Esophagus squamous epithelium (tissue), 5 donors: ENCODE data around the gene DNM3. TPM values are rescaled to one million over a fixed set of nuclear protein-coding genes. Genes with fewer than 3 reads are reported as not detected.
A peak's percentile ranks its signal among the peaks of the same experiment; 100 is the strongest.

Source experiments
- DNase-seq: peaks from one replicate; lab custom pipeline; 2025; lab: John Stamatoyannopoulos, UW
- H3K27ac ChIP-seq, 4 donors: fragments of 200-600 bp; sonication (generic); one replicate each; pipeline ENCODE4 v1.5.1; 2016 to 2019; ENCODE audit warnings: mild to moderate bottlenecking in 1 of 4
- H3K27me3 ChIP-seq, 4 donors: fragments of 200-600 bp; sonication (generic); 1 replicate in 3 of 4; 2 replicates in 1 of 4; pipeline versions ENCODE4 v1.5.1 to v1.6.0; 2017 to 2021; ENCODE audit warnings: antibody characterized with exemption in 1 of 4
- H3K36me3 ChIP-seq, 3 donors: fragments of 200-600 bp; sonication (generic); one replicate each; pipeline ENCODE4 v1.5.1; 2016 to 2019
- H3K4me1 ChIP-seq, 3 donors: fragments of 200-600 bp; sonication (generic); one replicate each; pipeline ENCODE4 v1.5.1; 2017 to 2019
- H3K4me3 ChIP-seq, 4 donors: fragments of 200-600 bp; sonication (generic); 1 replicate in 3 of 4; 2 replicates in 1 of 4; pipeline ENCODE4 v1.5.1; 2016 to 2019; ENCODE audit warnings: mild to moderate bottlenecking in 2 of 4, moderate library complexity in 1 of 4
- H3K9me3 ChIP-seq, 3 donors: fragments of 200-600 bp; sonication (generic); one replicate each; pipeline ENCODE4 v1.5.1; 2016 to 2019
- POLR2A ChIP-seq, 4 donors: fragments of 450-650 bp; IDR thresholded peaks; one replicate each; pipeline ENCODE4 v1.6.1; 2017; ENCODE audit warnings: antibody characterized with exemption in 4 of 4, mild to moderate bottlenecking in 4 of 4, moderate library complexity in 3 of 4
- WGBS, 2 donors: methylation state at CpG; one replicate each; pipeline ENCODE4 v1.1.5; 2018; 5-methylcytosine and 5-hydroxymethylcytosine counted together
- intact Hi-C: fragments of 100-400 bp; cut with DNase I; formaldehyde crosslinking; loops from one replicate; pipeline ENCODE4 v1.15.0; 2022
- total RNA-seq, 4 donors: library from RNA; depleted of rRNA; stranded (reverse); fragments of >200 nt; gene quantifications; one replicate each; pipeline ENCODE4 v1.1.0, GENCODE V29; 2016
- TF ChIP-seq, protein P1 (sequence below), 6 experiments: fragments of 450-650 bp in 4 of 6; fragments of 200-600 bp in 2 of 6; sonication (generic) in 2 of 6; IDR thresholded peaks; one replicate each; pipeline ENCODE4 v1.5.1; 2016 to 2019; ENCODE audit warnings: antibody characterized with exemption in 6 of 6, mild to moderate bottlenecking in 4 of 6, moderate library complexity in 4 of 6
- donor health status: DM: yes; HTN: yes; CAD: no.

The DNM3 gene
- total RNA-seq, 4 donors from 2014 or later: 0.91 to 3.2 (median 1.8) TPM

DNA sequence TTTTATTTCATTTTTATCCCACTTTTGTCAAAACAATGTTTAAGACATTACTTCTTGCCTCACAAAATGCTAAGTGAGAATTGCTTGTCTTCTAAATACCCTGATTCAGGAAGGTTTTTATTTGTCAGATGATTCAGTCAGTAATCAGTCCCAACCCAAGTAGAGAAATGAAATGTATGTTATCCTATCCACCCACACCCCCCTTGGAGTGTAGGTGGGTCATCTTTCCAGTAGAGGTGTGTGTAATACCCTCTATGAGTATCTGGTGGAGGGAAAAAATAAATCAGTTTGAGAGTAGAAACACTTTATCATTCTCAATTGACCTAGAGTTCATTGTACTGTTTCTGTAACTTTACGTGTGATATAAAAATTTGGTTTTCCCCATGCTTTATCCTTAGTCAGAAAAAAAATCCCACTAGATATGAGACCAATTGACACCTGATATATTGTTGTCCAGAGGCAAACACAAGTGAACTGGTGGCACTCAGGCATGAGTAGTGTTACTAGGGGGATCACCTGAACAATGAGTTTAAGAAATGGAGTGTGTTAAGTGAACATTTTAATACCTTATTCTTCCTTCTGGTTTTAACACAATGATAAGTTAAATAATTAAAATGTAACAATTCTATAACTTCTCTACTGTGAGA, 425.4 kb downstream of the DNM3 start:
- intact Hi-C loops: no loop called here
- WGBS, 2 donors: 92 to 100% methylated on average over 1 of the region's 1 CpG
- Histone ChIP-seq H3K4me1 (no peaks in the 10 kb centered on the region), H3K27ac (no peak overlapping the region), H3K27me3 (no peaks in the 10 kb centered on the region), H3K4me3 (no peak overlapping the region), H3K9me3 (no peaks in the 10 kb centered on the region), H3K36me3 (no peaks in the 10 kb centered on the region)
- TF ChIP-seq, protein P1, sequence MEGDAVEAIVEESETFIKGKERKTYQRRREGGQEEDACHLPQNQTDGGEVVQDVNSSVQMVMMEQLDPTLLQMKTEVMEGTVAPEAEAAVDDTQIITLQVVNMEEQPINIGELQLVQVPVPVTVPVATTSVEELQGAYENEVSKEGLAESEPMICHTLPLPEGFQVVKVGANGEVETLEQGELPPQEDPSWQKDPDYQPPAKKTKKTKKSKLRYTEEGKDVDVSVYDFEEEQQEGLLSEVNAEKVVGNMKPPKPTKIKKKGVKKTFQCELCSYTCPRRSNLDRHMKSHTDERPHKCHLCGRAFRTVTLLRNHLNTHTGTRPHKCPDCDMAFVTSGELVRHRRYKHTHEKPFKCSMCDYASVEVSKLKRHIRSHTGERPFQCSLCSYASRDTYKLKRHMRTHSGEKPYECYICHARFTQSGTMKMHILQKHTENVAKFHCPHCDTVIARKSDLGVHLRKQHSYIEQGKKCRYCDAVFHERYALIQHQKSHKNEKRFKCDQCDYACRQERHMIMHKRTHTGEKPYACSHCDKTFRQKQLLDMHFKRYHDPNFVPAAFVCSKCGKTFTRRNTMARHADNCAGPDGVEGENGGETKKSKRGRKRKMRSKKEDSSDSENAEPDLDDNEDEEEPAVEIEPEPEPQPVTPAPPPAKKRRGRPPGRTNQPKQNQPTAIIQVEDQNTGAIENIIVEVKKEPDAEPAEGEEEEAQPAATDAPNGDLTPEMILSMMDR (IDR thresholded peaks at IDR 0.05): no peak
- no peak for TF ChIP-seq POLR2A (IDR thresholded peaks at IDR 0.05)
- DNase-seq: no peak

DNA sequence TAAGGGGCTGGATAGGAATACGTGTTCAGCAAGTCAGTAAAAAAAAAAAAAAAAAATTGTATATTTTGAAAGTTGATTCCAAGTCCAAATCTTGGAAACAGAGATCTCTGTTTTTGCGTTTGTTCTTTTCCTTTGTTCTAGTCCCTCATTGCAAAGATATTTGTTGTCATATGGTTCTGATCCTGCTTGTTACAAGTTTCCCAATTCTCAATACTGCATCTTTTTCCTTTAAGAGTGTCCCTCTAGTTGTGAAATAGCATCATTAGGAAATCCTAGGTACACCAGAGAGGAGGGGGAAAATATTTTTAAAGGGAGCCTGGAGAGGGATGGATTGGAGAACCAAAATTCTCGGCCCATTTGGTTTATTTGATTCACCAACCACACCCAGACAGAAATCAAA, 426.9 kb downstream of the DNM3 start:
- Histone ChIP-seq H3K9me3 (no peaks in the 10 kb centered on the region), H3K4me3 (no peak overlapping the region), H3K36me3 (no peaks in the 10 kb centered on the region), H3K27me3 (no peaks in the 10 kb centered on the region), H3K4me1 (no peaks in the 10 kb centered on the region), H3K27ac (no peak overlapping the region)
- TF ChIP-seq, protein P1 (IDR thresholded peaks at IDR 0.05): no peak
- TF ChIP-seq POLR2A (IDR thresholded peaks at IDR 0.05): no peak
- DNase-seq: no peak
- WGBS, 2 donors: 79 to 87% methylated on average over 3 of the region's 3 CpGs
- intact Hi-C loops: no loop called here

DNA sequence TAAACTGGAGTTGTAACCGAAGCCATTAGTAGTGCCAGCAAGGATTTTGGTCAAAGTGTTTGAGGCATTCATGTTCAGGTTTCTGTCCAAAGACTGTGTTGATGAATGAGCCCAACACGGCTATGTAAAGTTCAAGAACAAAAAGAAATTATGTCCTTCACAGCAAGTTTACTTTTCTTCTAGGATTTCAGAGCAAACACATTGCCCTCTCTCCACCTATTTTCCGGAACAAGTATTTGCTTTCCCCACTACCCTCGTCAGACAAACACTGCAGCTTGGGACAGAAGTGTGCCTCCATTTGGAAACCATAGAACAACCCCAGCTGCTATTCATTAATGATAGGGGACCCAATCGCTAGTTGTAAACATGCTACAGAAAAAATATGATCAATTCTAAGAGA, 427.8 kb downstream of the DNM3 start:
- Histone ChIP-seq H3K27ac (peak overlapping the region in 1 of 4 donors; percentile 23), H3K4me1 (no peaks in the 10 kb centered on the region), H3K9me3 (no peaks in the 10 kb centered on the region), H3K36me3 (no peaks in the 10 kb centered on the region), H3K27me3 (no peaks in the 10 kb centered on the region), H3K4me3 (no peak overlapping the region)
- no peak for DNase-seq
- TF ChIP-seq POLR2A (IDR thresholded peaks at IDR 0.05): no peak
- TF ChIP-seq, protein P1 (IDR thresholded peaks at IDR 0.05): no peak
- intact Hi-C loops: no loop called here
- 84 to 85% methylated on average over 5 of the region's 5 CpGs for WGBS, 2 donors

DNA sequence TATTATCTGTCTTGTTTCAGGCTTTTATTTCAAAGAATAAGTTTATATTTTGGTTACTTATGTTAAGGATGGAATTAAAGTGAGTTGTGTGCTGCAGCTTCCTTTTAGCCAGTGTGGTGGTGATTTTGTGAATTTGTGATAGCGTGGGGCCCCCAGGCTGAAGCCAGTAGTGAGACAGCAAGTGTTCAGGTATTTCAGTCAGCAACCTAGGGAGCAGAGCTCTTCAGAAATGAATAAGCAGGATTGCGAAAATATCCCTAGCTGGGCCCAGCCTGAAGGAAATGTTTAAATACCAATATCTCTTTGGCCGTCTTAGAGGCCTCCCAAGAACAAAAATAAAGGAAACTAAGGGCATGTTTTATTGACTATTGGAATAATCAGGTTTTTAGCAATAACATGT, 428.3 kb downstream of the DNM3 start:
- no peaks in the 10 kb centered on the region for H3K9me3 ChIP-seq
- H3K27me3 ChIP-seq: no peaks in the 10 kb centered on the region
- 84 to 87% methylated on average over 3 of the region's 3 CpGs for WGBS, 2 donors
- H3K27ac ChIP-seq: no peak overlapping the region
- H3K4me1 ChIP-seq: no peaks in the 10 kb centered on the region
- intact Hi-C loops: no loop called here
- no peak overlapping the region for H3K4me3 ChIP-seq
- no peaks in the 10 kb centered on the region for H3K36me3 ChIP-seq
- no peak for TF ChIP-seq POLR2A (IDR thresholded peaks at IDR 0.05)
- TF ChIP-seq, protein P1 (IDR thresholded peaks at IDR 0.05): no peak
- DNase-seq: no peak

DNA sequence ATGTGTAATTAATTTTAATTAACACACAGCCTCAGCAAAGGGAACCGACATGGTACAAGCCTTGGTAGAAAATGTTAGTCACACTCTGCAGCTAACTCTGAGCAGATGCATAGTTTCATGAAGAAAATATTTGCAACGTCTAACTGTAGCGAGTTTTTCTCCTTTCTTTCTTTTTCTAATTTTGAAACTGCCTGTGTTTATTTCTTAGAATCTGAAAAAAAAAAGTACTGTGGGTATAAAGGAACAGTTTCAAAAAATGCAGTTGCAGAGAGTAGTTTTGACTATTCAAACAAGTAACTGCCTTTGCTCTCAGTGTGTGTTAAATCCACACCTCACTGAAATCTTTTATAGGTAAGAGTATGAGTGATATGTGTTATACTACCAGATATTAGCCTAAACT, 429.3 kb downstream of the DNM3 start:
- no peak for DNase-seq
- Histone ChIP-seq H3K27ac (no peak overlapping the region), H3K27me3 (no peaks in the 10 kb centered on the region), H3K4me1 (no peaks in the 10 kb centered on the region), H3K36me3 (no peaks in the 10 kb centered on the region), H3K9me3 (no peaks in the 10 kb centered on the region), H3K4me3 (no peak overlapping the region)
- intact Hi-C loops: no loop called here
- TF ChIP-seq, protein P1 (IDR thresholded peaks at IDR 0.05): no peak
- no peak for TF ChIP-seq POLR2A (IDR thresholded peaks at IDR 0.05)
- 25 to 52% methylated on average over 3 of the region's 3 CpGs for WGBS, 2 donors
